GM21737 (cell line): Measurements from ENCODE around the gene GRXCR2.
"Not testable (repeated sequence)": the region's sequence is repeated elsewhere in the genome, so short reads cannot be mapped to it uniquely, and the experiment has no call there.

Experiments
- ATAC-seq: cut with Tn5 transposase; IDR thresholded peaks from one replicate; pipeline ENCODE4 v1.9.1; 2021; ENCODE audit warnings: mild to moderate bottlenecking, moderate library complexity; ENCODE audit not compliant: unreplicated experiment

The GRXCR2 gene

GRCh38 chr5:145887976-145888574 lies 15.3 kb upstream of the GRXCR2 start:
- no peak for ATAC-seq

DNA sequence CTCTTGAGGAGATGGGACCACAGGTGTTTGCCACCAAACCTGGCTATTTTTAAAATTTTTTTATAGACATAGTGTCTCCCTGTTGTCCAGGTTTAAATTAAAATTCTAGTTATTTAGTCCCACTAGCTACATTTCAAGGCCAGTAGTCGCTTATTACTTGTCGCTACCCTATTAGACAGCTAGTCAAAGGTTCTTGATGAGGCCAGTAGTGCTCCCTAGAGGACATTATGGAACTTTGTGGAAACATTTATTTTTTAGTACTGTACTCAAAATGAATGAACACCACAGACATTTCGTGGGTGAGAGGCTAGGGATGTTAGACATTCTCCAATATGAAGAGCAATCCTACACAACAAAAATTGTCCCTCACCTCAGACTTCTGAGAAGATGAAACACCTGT lies 14.4 kb upstream of the GRXCR2 start:
- no peak for ATAC-seq

GRCh38 chr5:145874765-145875164 lies 2.0 kb upstream of the GRXCR2 start:
- no peak for ATAC-seq

GRCh38 chr5:145872486-145872885 lies 328 bp downstream of the GRXCR2 start:
- no peak for ATAC-seq

DNA sequence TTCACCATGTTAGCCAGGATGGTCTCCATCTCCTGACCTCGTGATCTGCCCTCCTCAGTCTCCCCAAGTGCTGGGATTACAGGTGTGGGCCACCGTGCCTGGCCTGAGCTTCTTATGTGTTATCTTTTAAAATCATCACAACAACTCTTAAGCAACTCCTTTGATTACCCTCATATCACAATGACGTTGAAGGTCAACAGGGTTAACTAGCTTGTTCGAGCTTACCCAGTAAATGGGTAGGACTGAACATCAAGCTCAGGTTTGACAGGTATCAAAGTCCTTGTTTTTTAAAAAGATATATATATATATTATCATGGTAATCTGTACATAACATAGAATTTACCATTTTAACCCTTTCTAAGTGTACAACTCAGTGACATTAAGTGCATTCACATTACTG lies 3.1 kb downstream of the GRXCR2 start:
- ATAC-seq = no peak

GRCh38 chr5:145867806-145868205 lies 5.0 kb downstream of the GRXCR2 start:
- no peak for ATAC-seq

- not testable (repeated sequence) for ATAC-seq
These were observed 8.4 kb downstream of the GRXCR2 start for GRCh38 chr5:145864432-145864831.

- ATAC-seq = no peak
These were observed 9.8 kb downstream of the GRXCR2 start for GRCh38 chr5:145863003-145863402.

- no peak for ATAC-seq
These were observed 12.9 kb downstream of the GRXCR2 start for GRCh38 chr5:145859897-145860296.

DNA sequence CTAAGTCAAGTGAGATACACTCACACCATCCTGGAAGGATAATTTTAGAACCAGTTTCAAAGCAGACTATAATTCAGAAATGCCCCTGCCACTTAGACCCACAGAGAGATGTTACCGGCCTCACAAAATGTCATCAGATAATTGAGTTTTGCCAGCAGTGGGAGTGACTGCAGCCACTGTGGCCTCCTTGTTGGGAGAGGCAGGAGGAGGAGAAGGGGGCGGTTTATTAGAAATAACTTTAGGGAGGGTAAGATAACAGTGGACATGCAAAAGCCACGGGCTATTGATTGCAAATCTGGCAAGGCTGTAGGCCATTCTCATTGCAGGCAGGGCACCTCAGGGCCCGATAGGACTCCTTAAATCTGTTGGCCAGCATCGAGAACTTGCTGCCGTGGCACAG lies 13.4 kb downstream of the GRXCR2 start:
- no peak for ATAC-seq

DNA sequence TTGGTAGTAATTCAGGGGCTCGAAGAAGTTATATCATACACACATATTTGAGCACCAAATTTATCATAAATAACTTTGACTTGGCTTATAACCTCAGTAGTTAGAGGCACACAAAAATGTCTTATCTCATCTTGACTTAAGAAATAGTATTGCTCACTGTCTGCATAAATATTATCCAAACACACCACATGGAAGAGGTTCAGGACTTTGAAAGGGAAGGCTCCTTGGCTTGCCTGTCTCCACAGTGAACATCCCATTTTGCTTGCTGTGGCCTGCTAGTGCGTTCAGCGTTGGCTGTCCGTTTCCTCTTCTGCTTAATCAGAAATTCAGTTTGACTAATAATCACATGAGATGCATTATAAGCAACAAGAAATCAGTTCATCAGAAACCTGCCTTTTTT lies 13.9 kb downstream of the GRXCR2 start:
- no peak for ATAC-seq

GRCh38 chr5:145856285-145856818 lies 16.5 kb downstream of the GRXCR2 start:
- no peak for ATAC-seq

GRCh38 chr5:145855763-145856267 lies 17.0 kb downstream of the GRXCR2 start:
- no peak for ATAC-seq

- no peak for ATAC-seq
These were observed 18.1 kb downstream of the GRXCR2 start for GRCh38 chr5:145854651-145855258.

DNA sequence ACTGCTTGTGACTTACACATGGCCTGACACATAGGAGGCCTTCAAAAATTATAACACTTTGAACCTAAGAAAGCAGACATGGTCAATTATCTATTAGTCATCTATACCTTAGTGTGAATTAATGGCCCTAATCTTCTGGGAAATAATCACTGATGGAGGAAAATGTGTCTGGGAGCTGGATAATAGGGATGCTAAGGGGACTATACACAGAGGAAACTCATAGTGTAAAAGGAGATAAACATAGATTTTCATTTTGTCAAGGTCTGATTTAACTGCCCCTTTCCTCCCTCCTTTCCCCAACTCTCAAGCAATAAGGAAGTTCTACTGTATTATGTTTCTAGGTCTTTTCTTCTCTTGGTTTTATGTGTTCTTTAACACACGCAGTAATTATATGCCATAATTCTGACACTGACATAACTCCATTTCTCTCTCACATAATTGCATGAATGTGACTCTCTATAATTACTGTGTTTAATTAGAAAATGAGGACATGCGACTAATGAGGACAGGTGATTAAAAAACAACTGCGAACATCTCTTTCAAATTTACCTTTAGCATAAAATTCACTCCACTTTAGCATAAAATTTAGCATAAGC lies 18.9 kb downstream of the GRXCR2 start:
- ATAC-seq = no peak

DNA sequence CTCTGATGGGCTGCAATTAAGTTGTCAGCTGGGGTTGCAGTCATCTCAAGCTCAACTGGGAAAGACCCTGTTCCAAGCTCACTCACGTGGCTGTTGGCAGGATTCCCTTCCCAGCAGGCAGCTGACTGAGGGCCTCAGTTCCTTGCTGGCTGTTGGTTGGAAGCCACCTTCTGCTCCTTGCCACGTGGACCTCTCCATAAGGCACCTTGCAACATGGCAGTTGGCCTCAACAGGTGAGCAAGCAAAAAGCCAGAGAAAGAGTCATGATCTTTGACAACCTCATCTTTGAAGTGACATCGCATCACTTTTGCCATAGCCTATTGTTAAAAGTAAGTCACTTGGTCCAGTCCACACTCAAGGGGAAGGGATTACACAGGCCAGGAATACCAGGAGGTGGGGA lies 19.8 kb downstream of the GRXCR2 start:
- ATAC-seq = no peak

GRCh38 chr5:145848854-145849253 lies 24.0 kb downstream of the GRXCR2 start:
- no peak for ATAC-seq

DNA sequence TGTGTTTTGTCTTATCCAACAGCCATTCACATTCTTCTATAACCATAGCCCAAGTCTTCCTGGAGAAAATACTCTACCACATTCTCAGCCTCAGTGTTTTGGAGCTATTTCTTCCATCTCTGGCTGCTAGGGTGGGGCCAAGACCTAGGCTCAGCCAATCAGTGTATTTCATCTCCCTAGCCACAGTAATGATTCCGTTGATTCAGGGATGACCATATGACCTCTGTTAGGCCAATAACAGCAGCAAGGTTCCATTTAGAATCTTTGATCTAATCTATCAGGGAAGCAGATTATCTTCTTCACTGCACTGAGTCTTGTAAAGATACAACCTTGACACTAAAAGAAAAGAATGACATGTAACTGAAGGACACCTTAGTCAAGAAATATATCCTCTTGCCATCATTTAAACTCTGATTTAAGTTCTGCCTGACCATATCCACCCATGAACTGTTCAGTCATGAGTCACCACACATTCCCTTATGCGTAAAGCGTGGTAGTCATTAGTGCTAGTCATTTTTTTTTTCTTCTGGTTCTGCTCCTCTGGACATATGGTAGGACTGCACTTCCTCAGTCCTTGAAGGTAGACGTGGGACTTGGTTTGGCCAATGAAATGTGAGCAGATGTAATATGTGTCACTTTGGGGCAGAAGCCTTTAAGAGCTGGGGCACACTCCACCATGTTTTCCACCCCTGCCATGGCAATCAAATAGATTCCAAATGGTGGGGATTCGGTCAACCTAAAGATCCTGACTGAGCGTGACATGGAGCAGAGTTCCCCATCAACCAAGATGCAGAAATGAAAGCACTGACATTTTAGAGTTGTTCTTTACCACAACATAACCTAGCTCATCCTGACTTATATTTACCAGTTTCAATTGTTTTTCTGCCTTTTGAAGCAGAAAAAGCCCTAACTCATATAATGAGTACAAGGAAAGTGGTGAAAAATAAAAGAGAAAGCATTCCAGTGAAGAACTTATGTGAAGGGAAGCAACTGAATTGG lies 25.0 kb downstream of the GRXCR2 start:
- ATAC-seq = no peak

DNA sequence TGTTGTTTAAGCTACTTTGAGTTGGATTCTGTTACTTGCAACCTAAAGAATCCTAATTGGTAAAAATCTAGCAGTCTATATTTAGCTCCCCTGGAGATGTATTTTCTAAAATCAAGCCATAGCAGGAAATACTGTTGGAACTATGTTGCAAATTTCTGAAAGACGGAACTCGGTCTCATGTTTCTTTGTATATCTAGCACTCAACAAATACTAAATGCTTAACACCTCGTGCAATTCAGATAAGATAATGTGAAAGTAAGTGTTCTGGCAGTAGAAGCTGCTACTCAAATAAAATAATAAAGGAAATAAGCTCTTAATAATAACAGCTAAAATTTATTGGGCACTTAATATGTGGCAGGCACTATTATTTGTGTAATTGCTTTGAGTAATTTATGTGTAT lies 26.7 kb downstream of the GRXCR2 start:
- ATAC-seq = no peak

DNA sequence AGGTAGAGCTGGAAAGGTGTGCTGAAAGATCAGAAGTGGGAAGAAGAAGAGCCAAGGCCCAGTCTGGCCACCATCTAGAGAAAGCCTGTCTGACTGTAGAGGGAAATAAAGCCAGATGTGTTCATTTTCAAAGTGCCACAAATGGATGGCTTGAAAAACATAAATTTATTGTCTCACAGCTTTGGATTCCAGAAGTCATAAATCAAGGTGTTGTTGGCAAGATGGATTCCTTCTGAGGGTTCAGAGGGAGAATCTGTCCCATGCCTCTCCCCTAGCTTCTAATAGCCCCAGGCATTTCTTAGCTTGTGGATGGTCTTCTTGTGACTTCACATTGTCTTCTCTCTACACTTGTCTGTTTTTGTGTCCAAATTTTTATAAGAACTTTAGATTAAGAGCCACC lies 31.5 kb downstream of the GRXCR2 start:
- no peak for ATAC-seq
